ENCODE data around the gene NR1D2.

DNA sequence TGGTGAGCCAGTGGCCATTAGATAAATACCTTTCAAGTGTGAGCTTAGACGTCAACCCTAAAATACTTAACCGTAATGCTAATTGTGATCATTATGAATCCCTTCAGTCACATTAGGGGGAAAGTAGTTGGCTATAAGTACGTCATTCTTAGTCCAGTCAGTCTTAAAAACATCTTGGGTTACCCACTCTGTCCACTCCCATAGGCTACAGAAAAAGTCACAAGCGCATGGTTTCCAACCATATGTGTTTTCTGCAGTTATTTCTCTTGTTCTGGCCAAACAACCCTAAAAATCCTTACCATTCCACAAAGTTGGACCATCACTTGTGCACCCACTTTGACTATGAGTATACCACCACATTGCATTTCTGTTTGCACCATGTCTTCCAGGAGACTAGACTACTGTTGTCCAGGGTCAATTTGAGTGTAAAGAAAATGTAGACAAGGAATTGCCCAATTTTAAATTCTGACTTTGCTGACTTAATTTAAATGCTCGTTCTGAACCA is 24.9 kb upstream of the NR1D2 start:
- TF ChIP-seq, protein P1, sequence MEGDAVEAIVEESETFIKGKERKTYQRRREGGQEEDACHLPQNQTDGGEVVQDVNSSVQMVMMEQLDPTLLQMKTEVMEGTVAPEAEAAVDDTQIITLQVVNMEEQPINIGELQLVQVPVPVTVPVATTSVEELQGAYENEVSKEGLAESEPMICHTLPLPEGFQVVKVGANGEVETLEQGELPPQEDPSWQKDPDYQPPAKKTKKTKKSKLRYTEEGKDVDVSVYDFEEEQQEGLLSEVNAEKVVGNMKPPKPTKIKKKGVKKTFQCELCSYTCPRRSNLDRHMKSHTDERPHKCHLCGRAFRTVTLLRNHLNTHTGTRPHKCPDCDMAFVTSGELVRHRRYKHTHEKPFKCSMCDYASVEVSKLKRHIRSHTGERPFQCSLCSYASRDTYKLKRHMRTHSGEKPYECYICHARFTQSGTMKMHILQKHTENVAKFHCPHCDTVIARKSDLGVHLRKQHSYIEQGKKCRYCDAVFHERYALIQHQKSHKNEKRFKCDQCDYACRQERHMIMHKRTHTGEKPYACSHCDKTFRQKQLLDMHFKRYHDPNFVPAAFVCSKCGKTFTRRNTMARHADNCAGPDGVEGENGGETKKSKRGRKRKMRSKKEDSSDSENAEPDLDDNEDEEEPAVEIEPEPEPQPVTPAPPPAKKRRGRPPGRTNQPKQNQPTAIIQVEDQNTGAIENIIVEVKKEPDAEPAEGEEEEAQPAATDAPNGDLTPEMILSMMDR (IDR thresholded peaks at IDR 0.05): no peak
- TF ChIP-seq POLR2A (IDR thresholded peaks at IDR 0.05): no peak
